PFSK-1 (cell line): Measurements from ENCODE around the gene MAT2A.

Experiments
- FOXP2 ChIP-seq: optimal IDR thresholded peaks from 2 replicates; pipeline ENCODE3; 2011; ENCODE audit warnings: borderline replicate concordance, control low read depth, inconsistent platforms; ENCODE audit not compliant: insufficient read depth; ENCODE audit errors: extremely low read length, extremely low read depth
- POLR2AphosphoS5 ChIP-seq: IDR thresholded peaks from 2 replicates; pipeline ENCODE4 v1.6.1; 2012; ENCODE audit warnings: low read depth, mild to moderate bottlenecking, control low read depth, low read length, moderate library complexity
- REST ChIP-seq, 2 experiments: IDR thresholded peaks; 2 replicates each; pipeline versions ENCODE4 v1.6.1 to v1.8.0; 2011 to 2012; ENCODE audit warnings: low read depth in 2 of 2, low read length in 2 of 2, control low read depth in 1 of 2, inconsistent platforms in 1 of 2, mild to moderate bottlenecking in 1 of 2, moderate library complexity in 1 of 2; ENCODE audit not compliant: insufficient read depth in 1 of 2
- SIN3A ChIP-seq: IDR thresholded peaks from 2 replicates; pipeline ENCODE4 v1.6.1; 2012; ENCODE audit warnings: mild to moderate bottlenecking, low read length, moderate library complexity, borderline replicate concordance; ENCODE audit not compliant: insufficient read depth
- TAF1 ChIP-seq: IDR thresholded peaks from 2 replicates; pipeline ENCODE4 v1.6.1; 2012; ENCODE audit warnings: low read length, control low read depth, borderline replicate concordance; ENCODE audit not compliant: insufficient read depth

MAT2A gene

GRCh38 chr2:85582492-85582891 is 43.5 kb downstream of the MAT2A start:
- TF ChIP-seq FOXP2 (no peak), REST (IDR thresholded peaks at IDR 0.05; ENCODE audit: insufficient read depth in 1 of 2, low read depth in 2 of 2, low read length in 2 of 2) (no peak), SIN3A (no peak), POLR2AphosphoS5 (no peak), TAF1 (no peak)

DNA sequence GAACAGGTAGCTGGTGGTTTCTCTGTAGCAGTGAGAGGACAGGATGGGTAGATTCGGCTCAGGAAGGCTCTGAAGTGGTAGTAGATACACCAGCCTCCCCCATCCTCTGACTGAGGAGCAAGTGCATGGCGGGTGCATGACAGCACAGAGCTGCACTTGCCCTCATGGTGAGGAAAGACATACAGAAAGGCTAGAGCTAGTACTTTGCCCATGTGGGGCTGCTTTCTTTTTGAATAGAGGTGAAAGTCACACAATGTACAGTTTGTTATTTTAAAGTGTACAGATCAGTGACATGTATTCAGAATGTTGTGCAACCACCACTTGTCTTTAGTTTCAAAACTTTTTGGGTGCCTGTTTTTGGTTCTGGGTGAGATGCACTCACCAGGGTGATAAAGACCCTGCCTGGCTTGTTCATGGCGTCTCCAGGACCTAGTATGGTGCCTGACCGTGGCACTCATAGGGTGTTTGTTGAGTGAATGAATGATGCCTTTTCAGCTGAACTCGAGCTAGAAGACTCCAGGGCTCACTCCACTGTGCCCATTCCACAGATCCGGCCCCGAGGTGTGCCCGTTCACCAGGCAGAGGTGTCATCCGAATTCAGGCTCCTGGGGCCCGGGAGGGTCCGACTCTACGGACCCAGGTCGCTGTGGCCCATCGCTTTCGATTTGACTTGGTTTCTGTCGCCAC is 44.8 kb downstream of the MAT2A start:
- TF ChIP-seq FOXP2 (no peak), POLR2AphosphoS5 (no peak), SIN3A (no peak), TAF1 (no peak), REST (IDR thresholded peaks at IDR 0.05; ENCODE audit: insufficient read depth in 1 of 2, low read depth in 2 of 2, low read length in 2 of 2) (no peak)

DNA sequence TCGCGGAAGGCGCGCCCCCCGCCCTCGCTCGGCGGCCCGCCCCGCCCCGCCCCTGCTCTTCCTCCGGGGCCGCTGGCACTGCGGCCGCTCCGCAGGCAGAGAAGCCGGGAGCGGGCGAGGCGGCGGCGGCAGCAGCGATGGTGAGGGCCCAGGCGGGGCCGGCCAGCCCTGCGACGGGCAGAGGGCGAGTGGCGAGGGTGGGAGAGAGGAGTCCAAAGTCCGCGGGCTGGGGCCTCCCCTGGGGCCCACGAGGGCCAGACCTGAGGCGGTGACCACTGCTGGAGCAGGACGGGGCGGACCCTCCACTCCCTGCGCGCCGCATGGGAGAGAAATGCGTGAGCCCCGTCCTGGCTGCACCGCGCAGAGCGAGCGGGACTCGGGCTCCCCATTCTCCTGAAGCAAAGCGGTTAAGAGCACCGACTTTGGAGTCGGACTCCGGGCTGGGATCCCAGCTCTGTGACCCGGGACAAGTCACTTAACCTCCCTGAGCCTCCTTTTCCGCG is 45.4 kb downstream of the MAT2A start, which contains the start of gene VAMP5:
Gene VAMP5 (plus strand): TSS at position 78 of the 503 bp plus-strand sequence. CDS start 60 bp downstream, at position 138.
- TF ChIP-seq SIN3A (no peak), FOXP2 (no peak), POLR2AphosphoS5 (no peak), REST (IDR thresholded peaks at IDR 0.05; ENCODE audit: insufficient read depth in 1 of 2, low read depth in 2 of 2, low read length in 2 of 2) (no peak), TAF1 (no peak)

GRCh38 chr2:85584857-85585780 is 46.2 kb downstream of the MAT2A start:
- TF ChIP-seq SIN3A (0 out of 2 replicates have a peak, but pooled peaks have one; percentile 25), FOXP2 (peak; percentile 29), POLR2AphosphoS5 (no peak)

- TF ChIP-seq POLR2AphosphoS5 (no peak), SIN3A (no peak), FOXP2 (no peak)
These were observed 46.8 kb downstream of the MAT2A start for GRCh38 chr2:85585781-85586105.

GRCh38 chr2:85588236-85588635 is 49.3 kb downstream of the MAT2A start:
- no peak for TF ChIP-seq FOXP2
- no peak for TF ChIP-seq SIN3A
- TF ChIP-seq TAF1, result no peak
- TF ChIP-seq REST (IDR thresholded peaks at IDR 0.05; ENCODE audit: insufficient read depth in 1 of 2, low read depth in 2 of 2, low read length in 2 of 2), result no peak
- no peak for TF ChIP-seq POLR2AphosphoS5
